ENCODE data around the gene CACTIN. TPM values are rescaled to one million over a fixed set of nuclear protein-coding genes. Genes with fewer than 3 reads are reported as not detected.
"Not testable (repeated sequence)": the region's sequence is repeated elsewhere in the genome, so short reads cannot be mapped to it uniquely, and the experiment has no call there.

Gene CACTIN
- total RNA-seq, 1 donor from 2014 or later: 10.7 TPM

DNA sequence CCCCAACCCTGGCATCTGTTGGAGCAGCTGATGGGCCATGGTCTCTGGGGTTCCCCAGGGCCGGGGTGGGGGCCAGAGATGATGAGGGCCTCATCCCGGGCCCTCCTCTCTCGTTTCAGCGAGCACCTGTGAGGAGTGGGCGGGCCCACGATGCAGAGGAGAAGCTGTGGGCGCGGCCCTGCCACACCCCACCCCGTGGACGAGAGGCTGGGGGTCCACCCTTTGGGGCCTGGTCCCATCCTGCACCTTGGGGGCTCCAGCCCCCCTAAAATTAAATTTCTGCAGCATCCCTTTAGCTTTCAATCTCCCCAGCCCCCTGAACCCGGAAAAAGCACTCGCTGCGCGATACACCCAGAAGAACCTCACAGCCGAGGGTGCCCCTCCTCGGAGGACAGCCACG lies 48.2 kb downstream of the CACTIN start:
- intact Hi-C loops (cut with DNase I): no loop called here
- DNase-seq (ENCODE audit: low spot score): no peak

DNA sequence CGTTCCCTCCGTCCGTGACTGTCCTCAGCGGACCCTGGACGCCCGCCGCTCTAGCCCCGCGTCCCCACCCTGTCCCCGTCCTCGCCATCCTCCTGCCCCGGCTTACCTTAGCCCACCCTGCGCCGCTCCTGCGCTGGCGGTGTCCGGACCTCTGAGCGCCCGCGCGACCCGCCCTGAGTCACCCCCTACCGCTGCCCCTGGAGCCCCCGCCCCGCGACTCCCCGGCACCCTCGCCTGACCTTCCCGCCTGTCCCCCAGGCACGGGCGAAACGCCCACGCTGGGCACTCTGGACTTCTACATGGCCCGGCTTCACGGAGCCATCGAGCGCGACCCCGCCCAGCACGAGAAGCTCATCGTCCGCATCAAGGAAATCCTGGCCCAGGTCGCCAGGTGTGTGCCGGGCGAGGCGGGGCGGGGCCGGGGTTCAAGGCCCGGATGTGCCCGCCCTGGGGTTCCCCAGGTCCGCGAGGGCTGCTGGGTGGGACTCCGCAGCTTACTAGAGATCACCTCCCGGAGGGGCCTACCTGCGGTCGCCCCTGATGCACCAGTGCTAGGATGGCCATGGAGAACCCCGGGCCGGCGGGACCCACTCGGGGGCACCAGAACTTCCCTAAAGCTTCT lies 48.8 kb downstream of the CACTIN start:
- intact Hi-C loops (cut with DNase I): no loop called here
- DNase-seq (ENCODE audit: low spot score): no peak

DNA sequence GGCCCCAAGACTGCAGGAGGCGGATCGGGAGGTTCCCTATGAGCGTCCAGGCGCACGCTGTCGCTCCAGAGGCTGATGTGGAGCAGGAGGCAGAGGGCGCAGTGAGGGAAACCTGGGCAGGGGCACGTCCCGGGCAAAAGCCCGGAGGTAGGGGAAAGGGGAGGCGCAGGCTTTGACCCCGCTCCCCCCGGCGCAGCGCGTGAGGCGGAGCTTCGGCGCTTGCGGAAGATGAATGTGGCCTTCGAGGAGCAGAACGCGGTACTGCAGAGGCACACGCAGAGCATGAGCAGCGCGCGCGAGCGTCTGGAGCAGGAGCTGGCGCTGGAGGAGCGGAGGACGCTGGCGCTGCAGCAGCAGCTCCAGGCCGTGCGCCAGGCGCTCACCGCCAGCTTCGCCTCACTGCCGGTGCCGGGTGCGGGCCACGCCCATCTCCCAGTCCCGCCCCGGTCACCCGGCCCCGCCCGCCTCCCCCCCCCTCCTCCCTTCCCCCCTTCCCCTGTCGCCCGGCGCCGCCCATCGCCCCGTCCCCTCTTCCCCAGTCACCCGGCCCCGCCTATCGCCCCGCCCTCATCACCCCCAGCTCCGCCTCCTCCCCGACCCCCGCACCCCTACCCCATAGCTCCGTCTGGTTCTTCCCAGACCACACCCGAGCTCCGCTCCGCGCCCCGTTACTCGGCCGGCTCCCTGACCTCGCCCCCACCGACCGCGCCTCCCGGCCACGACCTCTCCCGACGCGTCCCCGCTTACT lies 49.7 kb downstream of the CACTIN start:
- intact Hi-C loops (cut with DNase I): no loop called here
- peak; percentile 80 for DNase-seq (ENCODE audit: low spot score)

DNA sequence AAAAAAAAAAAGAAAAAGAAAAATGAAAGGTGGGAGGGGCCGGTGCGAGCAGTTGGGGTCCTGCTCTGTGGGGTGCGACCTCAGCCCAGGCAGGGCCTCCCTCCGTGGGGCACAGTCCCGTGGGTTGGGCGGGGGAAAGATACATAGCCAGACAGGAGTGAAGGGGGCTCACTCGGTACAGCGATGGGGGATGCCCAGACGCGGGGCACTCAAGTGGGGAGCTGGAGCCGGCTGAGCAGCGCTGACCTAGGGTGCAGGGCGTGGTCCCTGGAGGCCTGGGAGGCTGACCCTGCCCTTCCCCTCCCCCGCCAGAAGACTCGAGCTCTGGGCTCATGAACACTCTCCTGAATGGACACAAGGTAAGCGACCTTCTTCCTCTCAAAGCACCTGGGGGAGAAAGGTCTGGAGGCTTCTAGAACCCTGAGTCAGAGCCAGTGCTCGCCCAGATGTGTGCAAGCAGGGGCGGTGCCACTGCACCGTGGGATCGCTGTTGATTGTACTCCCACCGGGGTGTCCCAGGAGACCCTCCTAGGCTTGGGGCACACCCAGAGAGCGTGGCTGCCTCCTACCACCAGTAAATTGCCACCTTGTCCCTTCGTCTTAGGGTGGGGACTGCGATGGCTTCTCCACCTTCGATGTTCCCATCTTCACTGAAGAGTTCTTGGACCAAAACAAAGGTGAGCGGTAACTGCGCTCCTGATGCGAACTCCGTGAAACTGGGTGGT lies 50.5 kb downstream of the CACTIN start:
- no peak for DNase-seq (ENCODE audit: low spot score)
- intact Hi-C loops (cut with DNase I): no loop called here

DNA sequence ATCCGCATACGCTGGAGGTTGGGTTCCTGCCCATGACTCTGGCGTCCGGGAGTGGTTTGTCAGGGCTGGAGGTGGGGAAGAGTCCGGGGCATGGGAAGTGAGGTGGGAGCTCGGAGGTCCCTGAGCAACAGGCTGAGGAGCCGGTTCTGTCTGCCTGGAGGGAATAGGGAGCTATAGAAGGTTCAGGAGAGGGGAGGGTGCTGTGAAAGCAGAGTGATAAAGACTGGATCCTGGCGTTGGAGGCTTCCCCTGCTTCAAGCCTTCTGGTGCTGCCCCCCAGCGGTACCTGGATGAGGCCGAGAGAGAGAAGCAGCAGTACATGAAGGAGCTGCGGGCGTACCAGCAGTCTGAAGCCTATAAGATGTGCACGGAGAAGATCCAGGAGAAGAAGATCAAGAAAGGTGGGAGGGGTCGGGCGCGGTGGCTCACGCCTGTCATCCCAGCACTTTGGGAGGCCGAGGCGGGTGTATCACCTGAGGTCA lies 51.3 kb downstream of the CACTIN start:
- intact Hi-C loops (cut with DNase I): no loop called here
- DNase-seq (ENCODE audit: low spot score): no peak

DNA sequence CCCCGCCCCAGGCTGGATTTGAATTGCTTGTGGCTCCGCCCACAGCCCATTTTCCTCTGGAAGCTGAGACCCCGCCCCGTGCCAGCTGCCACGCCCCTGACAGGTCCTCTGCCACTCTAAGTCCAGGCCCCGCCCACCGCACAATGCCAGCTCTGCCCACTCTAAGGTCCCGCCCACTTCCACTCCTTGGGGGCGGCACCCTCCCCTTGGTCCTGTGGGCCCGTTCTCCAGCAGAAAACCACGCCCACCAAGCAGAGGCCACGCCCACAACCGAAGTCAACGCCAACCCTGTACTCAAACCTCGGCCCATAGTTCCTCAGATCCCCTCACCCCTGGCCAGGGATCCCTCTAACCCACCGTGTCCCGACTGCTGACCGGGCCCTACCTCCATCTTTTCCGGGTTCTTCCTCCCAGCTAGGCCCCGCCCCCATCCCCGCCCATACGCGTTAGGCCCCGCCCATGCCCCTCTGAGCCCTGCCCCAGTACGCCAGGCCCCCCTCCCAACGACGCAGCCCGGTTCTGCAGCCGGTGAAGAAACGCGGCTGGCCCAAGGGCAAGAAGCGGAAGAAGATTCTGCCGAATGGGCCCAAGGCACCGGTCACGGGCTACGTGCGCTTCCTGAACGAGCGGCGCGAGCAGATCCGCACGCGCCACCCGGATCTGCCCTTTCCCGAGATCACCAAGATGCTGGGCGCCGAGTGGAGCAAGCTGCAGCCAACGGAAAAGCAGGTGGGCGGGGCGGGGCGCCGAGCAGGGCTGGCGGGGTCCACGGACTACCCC lies 52.5 kb downstream of the CACTIN start:
- intact Hi-C loops (cut with DNase I): loop anchor here (5.0 kb wide), 1 partner anchor 67 kb away; the partner anchor contains the start of gene FZR1
- DNase-seq (ENCODE audit: low spot score): peak; percentile 89

DNA sequence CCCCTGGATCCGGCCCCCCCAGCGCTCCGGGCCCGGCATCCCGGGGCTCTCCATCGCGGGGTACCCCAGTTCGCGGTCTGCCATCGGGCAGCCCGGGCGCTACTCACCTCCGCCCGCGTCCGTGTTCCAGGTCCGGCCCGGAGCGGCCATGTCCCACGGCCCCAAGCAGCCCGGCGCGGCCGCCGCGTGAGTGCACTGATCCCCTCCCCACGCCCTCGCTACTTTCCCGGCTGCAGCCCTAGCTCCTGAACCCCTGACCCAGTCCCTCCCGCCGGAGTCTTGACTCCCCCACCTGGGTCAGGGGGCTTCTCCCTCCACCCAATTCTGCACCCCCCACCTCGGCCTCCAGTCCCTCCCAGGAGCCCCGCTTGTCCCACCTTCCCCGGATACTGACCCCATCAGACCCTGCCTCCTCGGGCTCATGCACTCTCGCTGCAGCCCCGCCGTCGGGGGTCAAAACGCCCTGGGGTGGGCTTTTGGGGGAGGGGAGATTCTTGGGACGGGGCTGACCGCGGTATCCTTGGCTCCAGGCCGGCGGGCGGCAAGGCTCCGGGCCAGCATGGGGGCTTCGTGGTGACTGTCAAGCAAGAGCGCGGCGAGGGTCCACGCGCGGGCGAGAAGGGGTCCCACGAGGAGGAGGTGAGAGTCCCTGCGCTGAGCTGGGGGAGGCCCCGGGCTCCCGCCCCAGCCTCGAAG lies 53.3 kb downstream of the CACTIN start:
- DNase-seq (ENCODE audit: low spot score): no peak
- intact Hi-C loops (cut with DNase I): loop anchor here (5.0 kb wide), 1 partner anchor 66 kb away; the partner anchor contains the start of gene FZR1

DNA sequence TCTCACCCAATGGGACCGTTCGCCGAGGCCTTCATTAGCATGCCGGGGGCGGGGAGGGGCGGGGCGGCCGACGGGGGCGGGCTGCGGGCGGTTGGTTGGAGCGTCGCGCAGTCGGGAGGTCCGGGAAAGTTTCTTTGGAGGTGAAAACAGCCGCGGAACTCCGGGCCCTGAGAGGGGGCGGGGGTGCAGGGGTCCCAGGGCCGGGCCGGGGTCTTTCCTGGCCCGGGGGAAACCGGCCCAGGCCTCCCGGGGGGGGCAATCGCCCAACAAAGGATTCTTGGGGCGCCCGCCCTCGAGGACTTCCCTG lies 53.8 kb downstream of the CACTIN start, which contains the start of gene HMG20B:
HMG20B (plus strand) TSS at position 90 of the 307 bp plus-strand sequence. CDS start 366 bp downstream, outside the sequence.
- intact Hi-C loops (cut with DNase I): loop anchor here (1.0 to 5.0 kb wide), 2 partner anchors 16 to 66 kb away; partner anchors contain the start of genes FZR1 and MFSD12
- DNase-seq (ENCODE audit: low spot score): no peak

DNA sequence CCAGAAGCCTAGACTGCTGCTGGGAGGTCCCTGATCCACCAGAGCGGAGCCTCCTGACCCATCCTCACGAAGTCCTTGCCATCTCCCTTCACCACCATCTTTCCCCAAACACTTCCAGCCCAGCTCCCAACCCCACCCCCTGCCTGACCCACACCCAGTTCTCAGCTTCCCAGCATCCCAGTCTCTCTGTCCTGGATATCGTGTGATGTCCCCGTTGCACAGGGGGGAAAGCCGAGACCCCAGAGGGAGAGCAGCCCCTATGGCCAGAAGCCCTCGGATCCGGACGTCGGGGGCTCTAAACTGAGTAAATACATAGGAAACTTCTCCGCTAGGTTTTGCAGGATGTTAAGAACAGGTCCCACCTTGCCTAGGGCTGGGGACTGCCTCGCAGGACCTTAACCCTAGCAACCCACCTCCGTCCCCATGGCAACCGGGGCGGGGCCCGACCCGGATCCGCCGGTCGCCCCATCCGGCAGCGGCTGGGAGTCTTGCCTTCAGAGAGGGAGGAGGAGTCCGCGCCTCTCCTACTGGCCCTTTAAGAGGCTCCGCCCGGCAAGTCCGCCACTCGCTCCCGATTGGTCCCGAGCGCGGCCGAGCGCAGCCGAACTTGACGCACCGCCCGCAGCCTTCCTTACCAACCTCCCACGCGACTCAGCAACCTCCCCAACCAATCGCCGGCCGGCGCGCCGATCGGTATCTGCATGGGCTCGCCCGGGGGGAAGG lies 54.3 kb downstream of the CACTIN start:
- peak; percentile 100 for DNase-seq (ENCODE audit: low spot score)
- intact Hi-C loops (cut with DNase I): loop anchor here (1.0 to 5.0 kb wide), 2 partner anchors 15 to 65 kb away; partner anchors contain the start of genes FZR1 and MFSD12

DNA sequence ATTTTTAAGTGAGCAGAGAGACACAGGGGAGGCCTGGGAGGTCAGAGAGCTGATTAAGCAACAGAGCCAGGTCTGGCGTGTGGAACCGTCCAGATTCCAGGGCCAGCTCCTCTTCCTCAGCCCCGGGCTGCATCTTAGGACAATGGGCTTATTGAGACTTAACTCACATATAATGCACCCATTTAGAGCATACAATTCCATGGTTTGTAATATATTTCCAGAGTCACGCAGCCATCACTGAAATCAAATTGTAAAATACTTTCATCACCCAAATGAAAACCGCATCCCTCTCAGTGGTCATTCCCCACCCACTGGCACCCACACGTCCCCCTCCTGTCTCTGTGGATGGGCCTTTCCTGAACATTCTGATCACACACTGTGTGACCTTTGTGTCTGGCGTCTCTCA lies 56.0 kb downstream of the CACTIN start:
- intact Hi-C loops (cut with DNase I): loop anchor here (5.0 kb wide), 1 partner anchor 63 kb away; the partner anchor contains the start of gene FZR1

DNA sequence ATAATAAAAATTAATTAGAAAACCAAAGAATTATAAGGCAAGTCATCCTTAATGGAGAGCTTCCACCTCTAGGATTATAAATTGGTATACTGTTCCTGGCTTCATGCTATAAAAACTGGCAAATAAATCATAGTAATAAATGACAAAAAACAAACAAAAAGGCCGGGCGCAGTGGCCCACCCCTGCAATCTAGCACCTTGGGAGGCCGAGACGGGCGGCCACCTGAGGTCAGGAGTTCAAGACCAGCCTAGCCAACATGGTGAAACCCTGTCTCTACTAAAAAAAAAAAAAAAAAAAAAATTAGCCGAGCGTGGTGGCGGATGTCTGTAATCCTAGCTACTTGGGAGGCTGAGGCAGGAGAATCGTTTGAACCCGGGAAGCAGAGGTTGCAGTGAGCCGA lies 56.5 kb downstream of the CACTIN start:
- intact Hi-C loops (cut with DNase I): loop anchor here (5.0 kb wide), 1 partner anchor 63 kb away; the partner anchor contains the start of gene FZR1
- not testable (repeated sequence) for DNase-seq (ENCODE audit: low spot score)

More for the DNA sequence above, 56.0 kb downstream of the CACTIN start:
- no peak for DNase-seq (ENCODE audit: low spot score)

DNA sequence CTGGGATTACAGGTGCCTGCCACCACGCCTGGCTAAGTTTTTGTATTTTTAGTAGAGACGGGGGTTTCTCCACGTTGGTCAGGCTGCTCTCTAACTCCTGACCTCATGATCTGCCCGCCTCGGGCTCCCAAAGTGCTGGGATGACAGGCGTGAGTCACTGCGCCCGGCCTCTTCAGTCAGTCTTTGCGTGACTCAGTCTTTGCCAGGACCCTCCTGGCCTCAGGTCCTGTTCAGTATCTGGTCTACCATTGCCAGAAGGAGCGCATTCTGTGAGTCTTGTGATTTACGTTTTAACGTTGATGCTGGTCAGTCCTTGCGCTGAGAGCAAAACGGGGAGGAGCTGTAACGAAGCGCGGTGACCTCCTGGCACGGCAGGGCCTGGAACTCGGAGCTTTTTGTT lies 61.5 kb downstream of the CACTIN start:
- intact Hi-C loops (cut with DNase I): no loop called here
- no peak for DNase-seq (ENCODE audit: low spot score)

DNA sequence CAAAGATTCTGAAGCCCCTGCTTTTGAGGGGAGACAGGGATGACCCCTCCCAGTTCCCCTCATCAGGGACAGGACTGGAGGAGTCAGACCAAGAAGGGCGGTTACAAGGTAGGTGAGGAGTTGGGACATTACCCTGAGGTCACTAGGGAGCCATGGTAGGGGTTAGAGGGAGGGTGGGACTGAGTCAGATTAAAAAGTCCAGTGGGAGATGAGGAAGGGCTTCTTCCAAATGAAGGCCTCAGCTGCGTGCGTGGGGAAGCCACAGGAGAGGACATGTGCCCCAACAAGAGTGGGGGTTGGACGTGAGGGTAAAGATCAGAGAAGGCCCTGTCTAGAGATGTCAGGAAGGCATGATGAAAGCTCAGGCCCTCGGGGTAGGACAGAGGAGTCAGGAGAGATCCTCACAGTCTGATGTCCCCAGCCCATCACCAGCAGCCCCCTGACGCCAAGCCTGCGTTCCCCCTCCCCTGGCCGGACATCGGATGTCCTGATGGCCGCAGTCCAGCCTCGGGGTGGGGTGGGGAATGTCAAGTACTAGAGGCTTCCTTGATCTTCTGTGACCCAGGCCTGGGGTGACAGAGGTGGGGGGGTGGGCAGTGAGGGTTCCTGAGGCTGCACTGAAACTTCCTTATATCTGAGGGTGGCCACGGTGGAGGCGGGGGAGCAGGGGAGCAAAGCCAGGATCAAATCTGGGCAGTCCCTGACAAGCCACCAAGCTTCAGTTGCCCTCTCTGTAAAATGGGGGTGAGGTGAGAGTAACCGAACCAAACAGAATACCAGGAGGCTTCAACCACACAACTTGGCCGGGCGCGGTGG lies 62.7 kb downstream of the CACTIN start:
- intact Hi-C loops (cut with DNase I): no loop called here
- DNase-seq (ENCODE audit: low spot score): no peak

Data from cardiac septum (tissue), 1 donor.